SHP77 (cell line): ENCODE measurements around the gene CNBD2.
"Not testable (repeated sequence)": the region's sequence is repeated elsewhere in the genome, so short reads cannot be mapped to it uniquely, and the experiment has no call there.

Experiments
- DNase-seq, 2 experiments: peaks; one replicate each; lab custom pipeline; 2025; lab: John Stamatoyannopoulos, UW

Gene CNBD2

DNA sequence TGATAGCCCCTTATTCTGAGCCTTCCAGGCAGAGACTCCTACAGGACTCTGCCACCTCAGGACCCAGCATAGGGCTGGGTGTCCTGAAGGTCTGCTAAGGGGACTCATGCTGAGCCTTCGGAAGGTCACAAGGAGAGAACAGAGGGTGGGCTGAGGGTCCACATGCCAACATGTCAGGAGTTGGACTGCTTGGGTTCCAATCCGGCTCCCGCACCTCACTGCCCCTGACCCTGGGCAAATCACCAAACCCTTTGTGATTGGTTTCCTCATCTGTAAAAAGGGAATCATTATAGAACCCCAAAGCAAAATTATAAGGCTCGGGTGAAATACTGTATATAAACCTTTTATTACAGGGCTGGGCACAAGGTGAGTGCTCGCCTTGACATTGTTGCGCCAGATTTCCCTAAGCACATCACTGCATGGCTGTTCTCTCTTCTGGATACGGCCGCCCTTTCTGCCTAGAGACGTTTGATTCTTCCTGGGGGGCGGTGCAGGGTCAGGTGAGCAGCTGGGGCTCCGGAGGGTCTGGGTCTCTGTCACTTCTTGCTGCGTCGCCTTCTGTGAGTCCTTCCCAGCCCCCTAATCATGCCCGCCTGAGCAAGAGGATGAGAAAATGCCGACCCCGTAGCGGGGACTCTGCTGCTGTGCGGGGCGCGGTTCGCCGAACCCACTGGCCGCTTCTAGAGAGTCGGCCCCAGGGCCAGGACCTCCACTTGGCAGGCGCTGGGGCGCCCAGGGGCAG lies 95.7 kb downstream of the CNBD2 start:
- no peak for DNase-seq

DNA sequence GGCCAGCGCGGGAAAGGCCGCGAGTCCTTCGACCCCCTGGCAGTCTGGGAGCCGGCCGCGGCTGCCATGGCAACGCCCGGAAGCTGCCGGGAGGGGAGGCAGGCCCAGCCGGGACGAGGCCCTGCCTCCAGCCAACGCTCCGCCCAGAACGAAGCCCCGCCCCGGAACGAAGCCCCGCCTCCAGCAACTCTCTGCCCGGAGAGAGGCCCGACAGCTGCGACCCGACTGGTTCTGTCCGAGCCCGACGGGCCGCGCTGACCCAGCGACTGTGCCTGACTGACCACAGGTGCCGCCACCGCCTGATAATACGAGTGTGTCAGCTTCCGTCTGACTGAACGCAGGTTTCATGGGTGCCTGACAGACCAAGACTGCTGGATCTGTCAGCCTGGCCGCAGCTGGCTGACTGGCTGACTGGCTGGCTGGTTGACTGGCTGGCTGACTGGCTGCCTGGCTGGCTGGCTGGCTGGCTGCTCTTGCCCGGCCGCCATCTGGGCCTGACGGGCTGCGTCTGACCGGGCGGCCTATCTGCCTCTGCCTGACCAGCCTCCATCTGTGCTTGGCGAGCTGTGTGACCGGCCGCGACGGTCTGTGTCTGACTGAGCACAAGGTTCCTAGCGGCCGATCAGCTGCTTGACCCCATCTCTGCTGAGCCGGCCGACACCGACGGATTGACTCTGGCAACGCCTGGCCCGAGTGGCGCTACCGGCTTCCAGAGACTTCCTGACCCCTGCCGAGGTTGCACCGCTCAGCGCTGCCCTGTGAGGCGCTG lies 96.5 kb downstream of the CNBD2 start:
- peak; percentile 76 to 78 for DNase-seq

DNA sequence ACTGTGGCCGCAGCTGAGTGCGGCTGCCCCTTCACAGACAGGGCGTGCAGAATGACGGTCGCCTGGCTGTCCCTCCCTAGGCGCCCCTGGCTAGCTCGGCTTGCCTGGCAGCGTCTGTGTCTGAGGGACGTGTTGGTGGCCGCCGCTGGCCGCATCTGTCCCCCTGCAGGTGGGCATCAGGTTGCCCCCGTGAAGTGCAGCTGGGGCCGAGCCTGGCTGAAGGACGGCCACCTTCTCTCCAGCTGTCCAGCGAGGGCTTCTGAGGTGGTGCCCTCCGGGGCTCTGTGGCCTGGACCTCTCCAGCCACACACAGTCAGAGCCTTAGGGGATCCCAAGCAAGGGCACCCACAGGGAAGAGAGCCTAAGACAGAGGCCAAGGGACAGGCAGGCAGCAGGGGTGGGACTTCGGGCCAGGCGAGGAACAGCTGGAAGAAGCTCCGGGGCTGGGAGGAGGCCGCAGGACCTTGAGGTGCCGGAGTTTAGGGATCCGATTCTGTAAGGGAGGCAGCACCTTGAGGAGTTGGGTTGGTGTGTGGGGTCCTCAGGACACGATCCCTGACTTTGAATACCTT lies 97.1 kb downstream of the CNBD2 start:
- no peak for DNase-seq

DNA sequence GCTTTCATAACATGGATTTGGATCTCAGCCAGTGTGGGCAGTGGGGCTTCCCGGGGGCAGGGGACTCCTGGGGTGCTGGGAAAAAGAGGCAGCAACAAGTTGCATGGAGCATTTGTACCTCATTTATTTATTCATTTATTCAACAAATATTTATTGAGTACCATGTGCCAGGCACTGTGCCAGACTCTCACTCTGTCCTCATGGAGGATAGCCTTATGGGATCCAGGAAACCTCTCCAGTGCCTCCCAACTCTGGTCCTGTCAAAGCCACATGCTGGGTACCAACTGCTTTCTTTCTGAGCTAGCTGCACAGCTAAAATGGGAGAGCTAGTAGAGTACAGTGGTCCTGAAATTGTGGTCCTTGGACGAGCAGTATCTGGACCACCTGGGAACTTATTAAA lies 98.4 kb downstream of the CNBD2 start:
- DNase-seq: no peak

DNA sequence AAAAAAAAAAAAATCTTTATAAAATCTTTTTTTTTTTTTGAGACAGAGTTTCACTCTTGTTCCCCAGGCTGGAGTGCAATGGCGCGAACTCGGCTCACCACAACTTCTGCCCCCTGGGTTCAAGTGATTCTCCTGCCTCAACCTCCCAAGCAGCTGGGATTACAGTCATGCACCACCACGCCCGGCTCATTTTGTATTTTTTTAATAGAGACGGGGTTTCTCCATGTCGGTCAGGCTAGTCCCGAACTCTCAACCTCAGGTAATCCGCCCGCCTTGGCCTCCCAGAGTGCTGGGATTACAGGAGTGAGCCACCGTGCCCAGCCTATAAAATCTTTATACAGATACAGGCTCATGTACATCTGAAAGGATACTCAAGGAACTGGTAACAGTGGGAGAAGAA lies 100.1 kb downstream of the CNBD2 start:
- DNase-seq: not testable (repeated sequence)

DNA sequence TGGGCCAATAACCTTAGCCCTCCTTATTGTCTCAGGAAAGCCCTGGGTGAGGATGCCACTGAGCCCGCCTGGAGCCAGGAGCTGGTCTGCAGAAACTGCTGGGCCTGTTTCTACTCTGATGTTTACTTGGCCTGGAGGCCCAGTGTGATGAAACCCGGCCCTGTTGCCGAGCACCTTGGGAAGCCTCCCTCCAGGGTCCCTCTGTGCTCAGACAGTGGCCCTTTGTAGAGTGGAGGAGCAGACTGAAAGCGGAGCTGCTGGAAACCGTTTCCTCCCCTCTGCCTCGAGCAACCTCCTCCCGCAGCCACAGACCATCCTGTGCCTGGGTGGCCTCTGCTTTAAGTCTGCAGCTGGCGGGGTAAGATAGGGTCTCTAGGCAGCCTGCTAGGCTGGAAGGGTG lies 102.1 kb downstream of the CNBD2 start:
- DNase-seq: no peak

DNA sequence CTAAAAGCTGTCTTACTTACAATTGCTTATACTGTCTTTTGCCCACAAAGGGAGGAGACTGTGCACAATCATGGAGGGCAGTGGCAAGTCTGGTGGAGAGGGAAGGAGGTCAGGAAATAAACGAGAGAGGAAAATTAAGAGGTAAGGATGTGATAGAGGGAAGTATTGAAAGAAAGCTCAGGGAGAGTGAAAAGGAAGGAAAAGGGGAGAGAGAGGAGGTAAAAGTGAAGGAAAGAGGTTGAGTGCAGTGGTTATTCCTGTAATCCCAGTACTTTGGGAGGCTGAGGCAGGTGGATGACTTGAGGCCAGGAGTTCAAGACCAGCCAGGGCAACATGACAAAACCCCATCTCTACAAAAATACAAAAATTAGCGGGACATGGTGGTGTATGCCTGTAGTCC lies 103.5 kb downstream of the CNBD2 start:
- no peak for DNase-seq

DNA sequence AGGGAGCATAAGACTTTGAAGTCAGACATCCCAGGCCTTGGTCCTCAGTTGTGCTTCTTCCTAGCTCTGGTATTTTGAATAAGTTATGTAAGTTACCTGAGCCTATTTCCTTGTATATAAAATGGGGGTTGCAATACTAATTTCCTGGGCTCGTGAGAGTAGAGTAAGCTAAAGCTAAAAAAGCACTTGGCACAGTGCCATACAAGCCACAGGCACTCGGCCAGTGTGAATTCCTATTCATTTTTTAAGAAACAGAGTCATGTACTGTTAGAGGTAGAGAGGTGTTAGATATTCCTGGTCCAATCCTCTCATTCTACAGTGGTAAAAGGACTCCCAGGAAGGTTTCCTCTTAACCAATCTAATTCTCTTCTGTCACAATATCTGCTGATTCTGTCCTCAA lies 106.6 kb downstream of the CNBD2 start:
- DNase-seq: no peak

DNA sequence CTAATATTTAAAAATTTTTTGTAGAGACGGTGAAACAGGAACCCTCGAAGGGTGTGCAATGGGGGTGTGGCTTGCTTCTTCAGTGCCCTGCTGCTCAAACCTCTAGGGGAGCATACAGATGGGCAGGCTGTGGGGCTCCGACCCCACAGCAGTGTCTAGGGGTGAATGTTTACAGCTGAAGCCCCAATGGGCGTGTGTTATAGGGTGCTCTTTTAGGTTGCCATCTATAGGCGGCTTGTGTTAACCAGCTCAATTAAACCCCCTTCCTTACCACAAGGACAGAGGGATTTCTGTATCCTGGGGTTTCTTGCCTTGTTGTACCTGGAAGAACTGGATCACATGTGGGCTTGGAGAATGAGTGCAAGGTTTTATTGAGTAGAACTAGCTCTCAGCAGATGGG lies 109.4 kb downstream of the CNBD2 start:
- not testable (repeated sequence) for DNase-seq

DNA sequence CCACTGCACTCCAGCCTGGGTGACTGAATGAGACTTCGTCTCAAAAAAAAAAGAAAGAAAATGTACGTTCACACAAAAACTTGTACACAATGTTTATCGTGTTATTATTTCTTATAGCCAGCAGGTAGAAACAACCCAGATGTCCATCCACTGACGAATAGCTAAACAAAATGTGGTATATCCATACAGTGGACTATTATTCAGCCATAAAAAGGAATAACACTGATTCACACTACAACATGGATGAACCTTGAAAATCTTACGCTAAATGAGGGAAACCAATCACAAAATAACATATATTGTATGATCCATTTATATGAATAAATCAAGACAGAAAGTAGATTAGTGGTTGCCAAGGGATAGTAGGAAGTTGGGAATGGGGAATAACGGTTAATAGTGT lies 111.1 kb downstream of the CNBD2 start:
- DNase-seq: no peak

DNA sequence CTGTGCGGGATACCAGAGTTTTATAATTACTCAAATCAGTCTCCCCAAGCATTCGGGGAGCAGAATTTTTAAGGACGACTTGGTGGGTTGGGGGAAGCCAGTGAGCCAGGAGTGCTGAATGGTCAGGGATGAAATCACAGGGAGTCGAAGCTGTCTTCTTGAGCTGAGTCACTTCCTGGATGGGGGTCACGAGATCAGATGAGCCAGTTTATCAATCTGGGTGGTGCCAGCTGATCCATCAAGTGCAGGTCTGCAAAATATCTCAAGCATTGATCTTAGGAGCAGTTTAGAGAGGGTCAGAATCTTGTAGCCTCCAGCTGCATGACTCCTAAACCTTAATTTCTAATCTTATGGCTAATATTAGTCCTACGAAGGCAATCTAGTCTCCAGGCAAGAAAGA lies 111.6 kb downstream of the CNBD2 start:
- DNase-seq: not testable (repeated sequence)
